ENCODE results near the gene SLX4. TPM values are rescaled to one million over a fixed set of nuclear protein-coding genes. Genes with fewer than 3 reads are reported as not detected.

Gene SLX4
- total RNA-seq, 1 experiment from 2014 or later = 5.1 TPM

DNA sequence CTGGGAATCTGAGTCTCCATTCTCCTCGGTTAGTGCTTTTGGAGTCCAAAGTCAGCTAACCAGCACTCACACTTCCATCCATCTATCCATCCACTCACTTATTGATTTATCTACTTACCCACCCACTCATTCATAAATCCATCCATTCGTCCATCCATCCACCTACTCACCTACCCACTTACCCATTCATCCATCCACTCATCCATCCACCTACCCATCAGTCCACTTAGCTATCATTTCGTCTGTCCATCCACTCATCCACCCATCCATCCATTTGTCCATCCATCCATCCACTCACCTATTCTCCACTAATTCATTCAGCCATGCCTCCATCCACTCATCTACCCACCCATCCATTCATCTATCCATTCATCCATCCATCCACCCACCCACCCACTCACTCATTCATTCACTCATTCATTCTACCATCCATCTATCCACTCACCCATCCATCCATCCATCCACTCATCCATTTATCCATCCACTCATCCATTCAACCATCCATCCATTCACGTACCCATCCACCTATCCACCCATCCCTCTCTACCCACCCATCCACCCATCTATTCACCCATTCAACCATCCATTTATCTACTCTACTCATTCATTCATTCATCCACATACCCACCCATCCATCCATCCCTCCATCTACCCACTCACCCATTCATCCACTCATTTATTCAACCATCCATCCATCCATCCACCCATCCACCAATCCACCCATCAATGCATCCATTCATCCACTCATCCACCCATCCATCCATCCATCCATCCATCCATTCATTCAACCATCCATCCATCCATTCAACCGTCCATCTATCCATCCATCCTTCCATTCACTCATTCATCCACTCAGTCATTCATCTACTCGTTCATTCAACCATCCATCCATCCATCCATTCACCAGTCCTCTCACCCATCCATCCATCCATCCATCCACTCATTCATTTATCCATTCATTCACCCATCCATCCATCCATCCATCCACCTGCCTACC is 60.3 kb downstream of the SLX4 start:
- Histone ChIP-seq H3K9me3 (ENCODE audit: low read length) (no peaks in the 10 kb centered on the region), H3K9ac (ENCODE audit: low read length) (no peak overlapping the region), H3F3A (ENCODE audit: low read length, unreplicated experiment) (no peaks in the 10 kb centered on the region), H3K4me2 (ENCODE audit: low read length) (no peak overlapping the region), H3K9me2 (replicated peaks; ENCODE audit: low read length) (no peaks in the 10 kb centered on the region), H2AFZ (ENCODE audit: low read length) (no peak overlapping the region), H3K79me2 (ENCODE audit: low read length) (no peaks in the 10 kb centered on the region), H3K36me3 (ENCODE audit: low read depth, low read length) (no peaks in the 10 kb centered on the region), H3K4me1 (ENCODE audit: insufficient read depth, low read length) (no peaks in the 10 kb centered on the region), H3K27me3 (ENCODE audit: low read length) (no peaks in the 10 kb centered on the region), H3K4me3 (ENCODE audit: low read length) (no peak overlapping the region), H4K20me1 (ENCODE audit: low read length) (no peaks in the 10 kb centered on the region), H3K27ac (ENCODE audit: low read length) (no peak overlapping the region)
- no TSS peak for BruUV-seq (replicated peaks)
- intact Hi-C loops (cut with micrococcal nuclease) = no loop called here
- no peak for ATAC-seq
- no peak for DNase-seq
- POLR2A ChIA-PET (ENCODE audit: unreplicated experiment) = no interaction called here
- TF ChIP-seq EZH2phosphoT487 (IDR thresholded peaks at IDR 0.05; ENCODE audit: borderline replicate concordance, low read length) = no peak
- no peak for TF ChIP-seq EZH2 (IDR thresholded peaks at IDR 0.05; ENCODE audit: low read length, unreplicated experiment)
- TF ChIP-seq, protein P1, sequence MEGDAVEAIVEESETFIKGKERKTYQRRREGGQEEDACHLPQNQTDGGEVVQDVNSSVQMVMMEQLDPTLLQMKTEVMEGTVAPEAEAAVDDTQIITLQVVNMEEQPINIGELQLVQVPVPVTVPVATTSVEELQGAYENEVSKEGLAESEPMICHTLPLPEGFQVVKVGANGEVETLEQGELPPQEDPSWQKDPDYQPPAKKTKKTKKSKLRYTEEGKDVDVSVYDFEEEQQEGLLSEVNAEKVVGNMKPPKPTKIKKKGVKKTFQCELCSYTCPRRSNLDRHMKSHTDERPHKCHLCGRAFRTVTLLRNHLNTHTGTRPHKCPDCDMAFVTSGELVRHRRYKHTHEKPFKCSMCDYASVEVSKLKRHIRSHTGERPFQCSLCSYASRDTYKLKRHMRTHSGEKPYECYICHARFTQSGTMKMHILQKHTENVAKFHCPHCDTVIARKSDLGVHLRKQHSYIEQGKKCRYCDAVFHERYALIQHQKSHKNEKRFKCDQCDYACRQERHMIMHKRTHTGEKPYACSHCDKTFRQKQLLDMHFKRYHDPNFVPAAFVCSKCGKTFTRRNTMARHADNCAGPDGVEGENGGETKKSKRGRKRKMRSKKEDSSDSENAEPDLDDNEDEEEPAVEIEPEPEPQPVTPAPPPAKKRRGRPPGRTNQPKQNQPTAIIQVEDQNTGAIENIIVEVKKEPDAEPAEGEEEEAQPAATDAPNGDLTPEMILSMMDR (conservative IDR thresholded peaks at IDR 0.05; ENCODE audit: low read depth, low read length) = no peak
- CTCF ChIA-PET = no interaction called here

DNA sequence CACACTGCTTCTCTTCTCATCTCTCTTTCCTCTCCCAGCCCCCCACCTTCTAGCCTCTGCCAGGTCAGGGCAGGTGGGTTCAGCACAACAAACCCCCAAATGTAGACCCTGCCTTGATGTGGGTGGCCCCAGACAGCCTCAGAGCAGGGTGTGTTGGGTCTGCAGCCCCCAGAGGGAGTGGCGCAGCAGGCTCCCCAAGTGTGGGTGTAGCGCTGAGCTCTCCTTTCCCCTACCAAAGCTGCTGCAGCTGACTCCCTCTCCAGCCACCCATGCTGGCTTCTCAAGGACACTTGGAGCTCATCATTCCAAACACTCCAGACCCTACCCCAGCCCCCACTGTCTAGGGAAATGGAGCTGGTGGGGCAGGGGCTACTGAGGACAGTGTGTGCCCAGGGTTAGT is 61.5 kb downstream of the SLX4 start:
- Histone ChIP-seq H3K79me2 (ENCODE audit: low read length) (no peaks in the 10 kb centered on the region), H3K9me2 (replicated peaks; ENCODE audit: low read length) (no peaks in the 10 kb centered on the region), H3K27me3 (ENCODE audit: low read length) (no peaks in the 10 kb centered on the region), H3K9ac (ENCODE audit: low read length) (no peak overlapping the region), H4K20me1 (ENCODE audit: low read length) (no peaks in the 10 kb centered on the region), H3K9me3 (ENCODE audit: low read length) (no peaks in the 10 kb centered on the region), H3K36me3 (ENCODE audit: low read depth, low read length) (no peaks in the 10 kb centered on the region), H3K4me3 (ENCODE audit: low read length) (no peak overlapping the region), H3K27ac (ENCODE audit: low read length) (no peak overlapping the region), H3K4me1 (ENCODE audit: insufficient read depth, low read length) (no peaks in the 10 kb centered on the region), H2AFZ (ENCODE audit: low read length) (no peak overlapping the region), H3K4me2 (ENCODE audit: low read length) (no peak overlapping the region), H3F3A (ENCODE audit: low read length, unreplicated experiment) (no peaks in the 10 kb centered on the region)
- ChIA-PET POLR2A (ENCODE audit: unreplicated experiment) (no interaction called here), CTCF (no interaction called here)
- no TSS peak for BruUV-seq (replicated peaks)
- intact Hi-C loops (cut with micrococcal nuclease) = no loop called here
- TF ChIP-seq EZH2phosphoT487 (IDR thresholded peaks at IDR 0.05; ENCODE audit: borderline replicate concordance, low read length) = no peak
- TF ChIP-seq EZH2 (IDR thresholded peaks at IDR 0.05; ENCODE audit: low read length, unreplicated experiment) = no peak
- TF ChIP-seq, protein P1 (conservative IDR thresholded peaks at IDR 0.05; ENCODE audit: low read depth, low read length) = no peak
- ATAC-seq = no peak
- no peak for DNase-seq

DNA sequence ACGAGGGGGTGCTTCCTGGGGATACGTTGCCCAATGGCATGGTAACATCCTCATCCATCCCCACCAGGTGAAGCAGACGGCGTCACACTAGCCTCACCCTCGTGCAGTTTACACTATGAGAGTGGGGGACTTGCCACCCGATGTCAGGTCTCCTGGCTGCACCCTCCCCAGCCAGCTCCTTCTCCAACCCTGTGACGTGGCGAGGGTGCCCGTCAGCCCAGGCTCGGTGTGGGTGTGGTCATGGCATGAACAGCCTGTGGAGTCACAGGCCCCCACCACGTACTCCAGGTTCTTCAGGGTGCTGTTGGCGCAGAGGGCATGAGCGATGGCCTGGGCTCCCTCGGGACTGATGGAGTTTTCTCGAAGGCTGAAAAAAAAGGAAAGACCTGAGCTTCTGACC is 62.5 kb downstream of the SLX4 start:
- no peaks in the 10 kb centered on the region for H3K4me1 ChIP-seq (ENCODE audit: insufficient read depth, low read length)
- POLR2A ChIA-PET (ENCODE audit: unreplicated experiment) = no interaction called here
- H3K36me3 ChIP-seq (ENCODE audit: low read depth, low read length) = no peaks in the 10 kb centered on the region
- no peak overlapping the region for H2AFZ ChIP-seq (ENCODE audit: low read length)
- no peak overlapping the region for H3K9ac ChIP-seq (ENCODE audit: low read length)
- no peaks in the 10 kb centered on the region for H3K79me2 ChIP-seq (ENCODE audit: low read length)
- ATAC-seq (no peak), DNase-seq (no peak)
- H4K20me1 ChIP-seq (ENCODE audit: low read length) = no peaks in the 10 kb centered on the region
- no peak overlapping the region for H3K4me2 ChIP-seq (ENCODE audit: low read length)
- CTCF ChIA-PET = no interaction called here
- no TSS peak for BruUV-seq (replicated peaks)
- no peaks in the 10 kb centered on the region for H3K9me3 ChIP-seq (ENCODE audit: low read length)
- no peak overlapping the region for H3K4me3 ChIP-seq (ENCODE audit: low read length)
- intact Hi-C loops (cut with micrococcal nuclease) = no loop called here
- H3K9me2 ChIP-seq (replicated peaks; ENCODE audit: low read length) = no peaks in the 10 kb centered on the region
- H3F3A ChIP-seq (ENCODE audit: low read length, unreplicated experiment) = no peaks in the 10 kb centered on the region
- H3K27ac ChIP-seq (ENCODE audit: low read length) = no peak overlapping the region
- TF ChIP-seq, protein P1 (conservative IDR thresholded peaks at IDR 0.05; ENCODE audit: low read depth, low read length) = no peak
- TF ChIP-seq EZH2phosphoT487 (IDR thresholded peaks at IDR 0.05; ENCODE audit: borderline replicate concordance, low read length) (no peak), EZH2 (IDR thresholded peaks at IDR 0.05; ENCODE audit: low read length, unreplicated experiment) (no peak)
- H3K27me3 ChIP-seq (ENCODE audit: low read length) = no peaks in the 10 kb centered on the region

Data from PC-3 (cell line).